Endothelial cell of umbilical vein (primary cell): Measurements from ENCODE around the gene ZNF423. TPM values are rescaled to one million over a fixed set of nuclear protein-coding genes. Genes with fewer than 3 reads are reported as not detected.
A peak's percentile ranks its signal among the peaks of the same experiment; 100 is the strongest.

Experiments used
- BruUV-seq: library from RNA; stranded (reverse); fragments of 400-500 nt; replicated peaks from 2 replicates; lab custom pipeline; 2021; lab: Mats Ljungman, UMichigan
- CTCF ChIA-PET: fragments of 300-600, 350-600 bp; sonication (Branson Sonifier 250); formaldehyde crosslinking; loops from one replicate; lab custom pipeline; 2021; ENCODE audit warnings: antibody characterized with exemption, inconsistent platforms; lab: Charles Lee
- POLR2A ChIA-PET: fragments of 300-600, 350-600 bp; sonication (Branson Sonifier 250); formaldehyde crosslinking; loops from one replicate; lab custom pipeline; 2021; ENCODE audit warnings: antibody characterized with exemption, inconsistent platforms; lab: Charles Lee
- DNase-seq: peaks from one replicate; pipeline ENCODE4 v3.0.0-alpha.2; 2011; ENCODE audit warnings: low read depth, low spot score
- FAIRE-seq: peaks from 2 replicates; lab custom pipeline; 2011; peaks lifted over from hg19 to GRCh38; lab: Jason Lieb, UNC
- H2AFZ ChIP-seq: 2 replicates; pipeline ENCODE4 v1.6.0; 2012; ENCODE audit warnings: low read depth, low read length, control low read depth, inconsistent platforms
- H3K27ac ChIP-seq: 2 replicates; pipeline ENCODE4 v1.5.1; 2011; ENCODE audit warnings: low read depth, mild to moderate bottlenecking, control low read depth, low read length, moderate library complexity; ENCODE audit not compliant: insufficient read depth
- H3K27me3 ChIP-seq, 2 experiments: 2 replicates each; pipeline versions ENCODE4 v1.6.0 to v1.6.1; 2011; ENCODE audit warnings: low read length in 2 of 2, mixed read lengths in 1 of 2; ENCODE audit not compliant: control insufficient read depth in 2 of 2, insufficient read depth in 2 of 2
- H3K36me3 ChIP-seq, 2 experiments: 2 replicates in 1 of 2; 3 replicates in 1 of 2; pipeline ENCODE4 v1.5.1; 2011; ENCODE audit warnings: low read length in 2 of 2, mild to moderate bottlenecking in 1 of 2, moderate library complexity in 1 of 2; ENCODE audit not compliant: control insufficient read depth in 2 of 2, insufficient read depth in 2 of 2; ENCODE audit errors: extremely low read depth in 1 of 2
- H3K4me1 ChIP-seq: 3 replicates; pipeline ENCODE4 v1.5.1; 2011; ENCODE audit warnings: mild to moderate bottlenecking, low read length; ENCODE audit not compliant: control insufficient read depth, insufficient read depth; ENCODE audit errors: extremely low read depth
- H3K4me2 ChIP-seq: 2 replicates; pipeline ENCODE4 v1.6.1; 2011; ENCODE audit warnings: low read length, control low read depth, mixed read lengths; ENCODE audit not compliant: insufficient read depth
- H3K4me3 ChIP-seq, 3 experiments: fragments of 200-600 bp in 1 of 3; sonication (generic), shearing (Covaris generic) in 1 of 3; replicated peaks in 1 of 3; 2 replicates each; pipeline ENCODE4 v1.5.1; 2011 to 2016; ENCODE audit warnings: control low read depth in 3 of 3, low read length in 3 of 3, mild to moderate bottlenecking in 2 of 3, inconsistent platforms in 1 of 3, low read depth in 1 of 3, moderate library complexity in 1 of 3; ENCODE audit not compliant: insufficient read depth in 1 of 3
- H3K79me2 ChIP-seq: 2 replicates; pipeline ENCODE4 v1.6.0; 2012; ENCODE audit warnings: low read length, inconsistent platforms; ENCODE audit not compliant: control insufficient read depth, insufficient read depth
- H3K9ac ChIP-seq: replicated peaks from 2 replicates; pipeline ENCODE3; 2011; ENCODE audit warnings: low read length, control low read depth; ENCODE audit not compliant: insufficient read depth; ENCODE audit errors: extremely low read depth
- H3K9me1 ChIP-seq: replicated peaks from 3 replicates; pipeline ENCODE4 v1.6.0; 2011; ENCODE audit warnings: mild to moderate bottlenecking, low read length; ENCODE audit not compliant: control insufficient read depth, insufficient read depth; ENCODE audit errors: extremely low read depth
- H3K9me3 ChIP-seq: replicated peaks from 2 replicates; pipeline ENCODE4 v1.5.1; 2012; ENCODE audit warnings: low read length, inconsistent platforms; ENCODE audit not compliant: control insufficient read depth, insufficient read depth
- H4K20me1 ChIP-seq: replicated peaks from 2 replicates; pipeline ENCODE3; 2011; ENCODE audit warnings: mild to moderate bottlenecking, low read length; ENCODE audit not compliant: control insufficient read depth, insufficient read depth; ENCODE audit errors: extremely low read depth
- CTCF ChIP-seq, 2 donors: IDR thresholded peaks; 1 replicate in 1 of 2; 2 replicates in 1 of 2; pipeline ENCODE4 v1.5.1; 2011; ENCODE audit warnings: low read length in 2 of 2, mild to moderate bottlenecking in 2 of 2, moderate library complexity in 2 of 2, control low read depth in 1 of 2, inconsistent platforms in 1 of 2, low read depth in 1 of 2; ENCODE audit not compliant: insufficient read depth in 1 of 2; ENCODE audit errors: extremely low read depth in 1 of 2
- EZH2 ChIP-seq: IDR thresholded peaks from 2 replicates; pipeline ENCODE4 v1.6.1; 2012; ENCODE audit warnings: borderline replicate concordance, low read depth, mild to moderate bottlenecking, moderate library complexity, low read length, inconsistent platforms; ENCODE audit not compliant: severe bottlenecking
- FOS ChIP-seq: IDR thresholded peaks from 2 replicates; pipeline ENCODE4 v1.6.1; 2011; ENCODE audit warnings: mild to moderate bottlenecking, low read length, moderate library complexity, borderline replicate concordance; ENCODE audit not compliant: insufficient read depth
- GATA2 ChIP-seq: IDR thresholded peaks from 2 replicates; pipeline ENCODE4 v1.7.0; 2011; ENCODE audit warnings: low read depth, mild to moderate bottlenecking, moderate library complexity, mixed read lengths, low read length; ENCODE audit not compliant: insufficient read length, insufficient read depth
- JUN ChIP-seq: IDR thresholded peaks from 2 replicates; pipeline ENCODE4 v1.6.1; 2011; ENCODE audit warnings: borderline replicate concordance, low read depth; ENCODE audit not compliant: insufficient read length, insufficient read depth
- MAX ChIP-seq: IDR thresholded peaks from 2 replicates; pipeline ENCODE4 v1.6.1; 2011; ENCODE audit not compliant: insufficient read depth, insufficient read length
- MYC ChIP-seq: IDR thresholded peaks from one replicate; pipeline ENCODE4 v1.6.1; 2011; ENCODE audit warnings: mild to moderate bottlenecking, low read depth, low read length
- POLR2A ChIP-seq: IDR thresholded peaks from 2 replicates; pipeline ENCODE4 v1.6.1; 2012; ENCODE audit warnings: low read depth, mild to moderate bottlenecking, control low read depth, low read length
- POLR2AphosphoS5 ChIP-seq: IDR thresholded peaks from 2 replicates; pipeline ENCODE4 v1.6.1; 2012; ENCODE audit warnings: low read depth, mild to moderate bottlenecking, control low read depth, low read length, moderate library complexity; ENCODE audit not compliant: insufficient read depth
- dilution Hi-C: fragments of 300-500 bp; cut with MboI; formaldehyde crosslinking; loops from one replicate; pipeline ENCODE4 v1.15.0; 2019; ENCODE audit warnings: low sequenced_read_pairs; ENCODE audit not compliant: extremely low pct_ligation_motif_present
- intact Hi-C: fragments of 100-400 bp; cut with micrococcal nuclease; formaldehyde crosslinking; loops from one replicate; pipeline ENCODE4 v1.10.0; 2022
- polyA plus RNA-seq, 4 experiments: library from polyadenylated mRNA; depleted of rRNA in 3 of 4; stranded (reverse) in 3 of 4; unstranded in 1 of 4; fragments of >200 nt; gene quantifications; 2 replicates each; pipeline versions ENCODE4 v1.2.1 to v1.2.3, GENCODE V29; 2011 to 2012; ENCODE audit warnings: missing spikeins in 1 of 4
- total RNA-seq: library from RNA; stranded (reverse); gene quantifications from 2 replicates; pipeline ENCODE4 v1.2.3, GENCODE V29; 2021

The ZNF423 gene
- total and polyA plus RNA-seq, 2 donors (not counting 3 experiments of a cell fraction or from before 2014, with no cell fraction given), result 2.2 to 8.1 TPM

GRCh38 chr16:49854796-49855203, 1.1 kb downstream of the ZNF423 start:
- ChIA-PET POLR2A (no interaction called here), CTCF (no interaction called here)
- Histone ChIP-seq H3K27ac (peak overlapping the region; percentile 39), H4K20me1 (no peaks in the 10 kb centered on the region), H3K9me1 (no peaks in the 10 kb centered on the region), H3K4me1 (peaks cover 31% of the 10 kb centered on the region), H3K9ac (peak overlapping the region; percentile 57), H2AFZ (peak overlapping the region; percentile 16), H3K4me3 (peak overlapping the region; percentile 48 to 59 (median 49)), H3K36me3 (no peaks in the 10 kb centered on the region), H3K27me3 (peaks cover 35 to 50% of the 10 kb centered on the region in 2 experiments), H3K4me2 (peak overlapping the region; percentile 67), H3K79me2 (no peaks in the 10 kb centered on the region), H3K9me3 (no peaks in the 10 kb centered on the region)
- intact Hi-C loops (loop anchor here (1.0 to 5.0 kb wide), 6 partner anchors 29 to 412 kb away; no protein-coding TSS in a partner anchor), dilution Hi-C loops (no loop called here)
- FAIRE-seq, result no peak
- no peak for DNase-seq
- TF ChIP-seq JUN (no peak), MAX (no peak), MYC (no peak), GATA2 (no peak), EZH2 (no peak), FOS (no peak), CTCF (IDR thresholded peaks at IDR 0.05; ENCODE audit: extremely low read depth in 1 of 2, insufficient read depth in 1 of 2, low read depth in 1 of 2, low read length in 2 of 2) (no peak), POLR2A (no peak), POLR2AphosphoS5 (no peak)
- no TSS peak for BruUV-seq
